Lower lobe of right lung (tissue), 2 donors: ENCODE data around the gene MBD5. TPM values are rescaled to one million over a fixed set of nuclear protein-coding genes. Genes with fewer than 3 reads are reported as not detected.

Experiments
- ATAC-seq, 2 donors: fragments of 200-7000 bp; cut with Tn5 transposase; one replicate each; pipeline ENCODE4 v1.9.1; 2020 to 2022; ENCODE audit warnings: mild to moderate bottlenecking in 2 of 2, moderate library complexity in 2 of 2
- DNase-seq: peaks from one replicate; pipeline ENCODE4 v3.0.0-alpha.2; 2020
- H3K27ac ChIP-seq: fragments of 200-600 bp; one replicate; pipeline ENCODE4 v1.8.0; 2022
- H3K27me3 ChIP-seq: fragments of 200-600 bp; one replicate; pipeline ENCODE4 v1.8.0; 2022; ENCODE audit warnings: low read depth
- H3K36me3 ChIP-seq: fragments of 200-600 bp; one replicate; pipeline ENCODE4 v1.8.0; 2022; ENCODE audit warnings: mild to moderate bottlenecking
- H3K4me1 ChIP-seq: fragments of 200-600 bp; one replicate; pipeline ENCODE4 v1.8.0; 2022
- H3K4me3 ChIP-seq: fragments of 200-600 bp; one replicate; pipeline ENCODE4 v1.8.0; 2022; ENCODE audit warnings: mild to moderate bottlenecking
- H3K9me3 ChIP-seq: fragments of 200-600 bp; one replicate; pipeline ENCODE4 v1.8.0; 2022
- intact Hi-C: fragments of 100-400 bp; cut with DNase I; formaldehyde crosslinking; loops from one replicate; pipeline ENCODE4 v1.11.0; 2022
- total RNA-seq: library from RNA; stranded (reverse); fragmentation: NEBNext Ultra II Directional; extraction: Animal tissue kit (Norgen Biotek cat#: 25700); gene quantifications from one replicate; pipeline ENCODE4 v1.2.1, GENCODE V29; 2021
- TF ChIP-seq, protein P1 (sequence below): fragments of 200-600 bp; IDR thresholded peaks from one replicate; pipeline ENCODE4 v1.8.0; 2022; ENCODE audit warnings: antibody characterized with exemption, mild to moderate bottlenecking
- donor health status: DM: no; HTN: yes; CAD: no; lungs with severe emphysema.

MBD5 gene
- total RNA-seq, 1 donor from 2014 or later: 46.3 TPM

DNA sequence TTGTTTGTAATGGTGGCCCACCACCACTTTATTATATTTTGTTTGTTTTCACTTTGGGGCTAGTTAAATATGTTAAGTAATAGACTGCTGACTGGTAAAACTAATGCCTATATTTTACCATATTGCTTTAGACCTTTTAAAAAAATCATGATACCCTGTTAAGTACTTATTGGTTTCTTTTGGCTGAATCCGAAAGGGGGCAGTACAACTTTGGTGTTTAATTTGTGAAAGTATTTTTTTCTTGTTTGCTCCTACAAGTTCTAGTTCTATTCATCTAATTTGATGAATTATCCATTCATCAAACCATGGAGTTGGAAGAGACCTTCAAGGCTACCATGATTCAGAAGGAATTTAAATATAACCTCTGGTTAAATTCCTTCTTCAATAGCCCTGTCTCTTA lies 147.0 kb downstream of the MBD5 start:
- no peak for DNase-seq
- ATAC-seq: no peak
- Histone ChIP-seq H3K4me3 (no peak overlapping the region), H3K9me3 (no peaks in the 10 kb centered on the region), H3K36me3 (no peaks in the 10 kb centered on the region), H3K27ac (no peak overlapping the region), H3K4me1 (no peaks in the 10 kb centered on the region), H3K27me3 (no peaks in the 10 kb centered on the region)
- intact Hi-C loops: no loop called here
- TF ChIP-seq, protein P1, sequence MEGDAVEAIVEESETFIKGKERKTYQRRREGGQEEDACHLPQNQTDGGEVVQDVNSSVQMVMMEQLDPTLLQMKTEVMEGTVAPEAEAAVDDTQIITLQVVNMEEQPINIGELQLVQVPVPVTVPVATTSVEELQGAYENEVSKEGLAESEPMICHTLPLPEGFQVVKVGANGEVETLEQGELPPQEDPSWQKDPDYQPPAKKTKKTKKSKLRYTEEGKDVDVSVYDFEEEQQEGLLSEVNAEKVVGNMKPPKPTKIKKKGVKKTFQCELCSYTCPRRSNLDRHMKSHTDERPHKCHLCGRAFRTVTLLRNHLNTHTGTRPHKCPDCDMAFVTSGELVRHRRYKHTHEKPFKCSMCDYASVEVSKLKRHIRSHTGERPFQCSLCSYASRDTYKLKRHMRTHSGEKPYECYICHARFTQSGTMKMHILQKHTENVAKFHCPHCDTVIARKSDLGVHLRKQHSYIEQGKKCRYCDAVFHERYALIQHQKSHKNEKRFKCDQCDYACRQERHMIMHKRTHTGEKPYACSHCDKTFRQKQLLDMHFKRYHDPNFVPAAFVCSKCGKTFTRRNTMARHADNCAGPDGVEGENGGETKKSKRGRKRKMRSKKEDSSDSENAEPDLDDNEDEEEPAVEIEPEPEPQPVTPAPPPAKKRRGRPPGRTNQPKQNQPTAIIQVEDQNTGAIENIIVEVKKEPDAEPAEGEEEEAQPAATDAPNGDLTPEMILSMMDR: no peak

DNA sequence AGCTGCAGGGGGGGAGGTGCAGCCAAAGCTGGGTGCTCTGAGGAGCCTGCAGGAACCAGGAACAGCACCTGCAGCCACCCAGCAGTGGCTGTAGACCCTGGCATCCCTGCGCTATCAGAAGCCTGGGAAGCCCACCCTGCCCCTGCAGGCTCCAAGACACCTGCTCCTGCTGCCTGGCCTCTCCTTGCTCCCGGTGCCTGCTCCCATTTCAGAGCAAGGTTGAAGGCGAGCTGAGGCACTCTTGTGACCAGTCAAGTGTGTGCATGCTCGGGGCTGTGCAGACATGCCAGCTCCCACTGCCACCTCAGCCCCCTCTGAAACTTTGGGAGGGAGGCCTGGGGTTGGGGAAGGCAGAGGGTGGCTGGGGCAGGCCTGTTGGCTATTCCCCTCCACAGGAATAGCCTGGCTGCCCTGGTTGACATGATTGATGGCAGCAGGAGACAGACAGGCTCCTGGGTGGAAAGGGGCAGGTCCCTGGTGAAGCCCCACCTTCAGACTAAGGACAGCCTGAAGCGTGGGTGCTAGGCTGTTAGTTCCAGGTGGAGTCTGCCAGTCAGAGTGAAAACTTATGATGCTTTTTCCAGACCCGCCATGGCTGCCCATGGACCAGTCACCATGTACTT lies 151.4 kb downstream of the MBD5 start:
- intact Hi-C loops: no loop called here
- Histone ChIP-seq H3K4me3 (no peak overlapping the region), H3K27ac (no peak overlapping the region), H3K4me1 (no peaks in the 10 kb centered on the region), H3K36me3 (no peaks in the 10 kb centered on the region), H3K9me3 (no peaks in the 10 kb centered on the region), H3K27me3 (no peaks in the 10 kb centered on the region)
- ATAC-seq: peak in 1 of 2 donors; percentile 11
- TF ChIP-seq, protein P1: no peak
- no peak for DNase-seq

DNA sequence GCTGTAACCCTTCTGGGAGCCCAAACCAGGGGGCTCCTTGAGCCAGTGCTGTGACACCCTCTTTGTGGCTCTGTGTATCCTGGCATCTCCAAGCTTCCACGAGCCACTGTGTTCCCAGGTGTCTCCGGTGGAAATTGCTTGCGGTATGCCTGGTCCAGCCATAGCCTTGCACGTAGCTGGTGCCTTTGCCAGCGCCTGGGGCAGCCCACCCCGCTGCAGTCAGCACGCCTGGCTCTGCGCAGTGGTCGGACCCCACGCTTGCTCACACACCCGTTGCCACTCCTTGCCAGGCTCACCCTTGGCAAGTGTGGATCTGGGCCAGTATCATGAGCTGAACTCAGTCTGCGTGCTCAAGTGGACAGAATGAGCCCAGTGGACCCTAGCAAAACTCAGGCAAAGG lies 152.3 kb downstream of the MBD5 start:
- intact Hi-C loops: no loop called here
- no peak overlapping the region for H3K4me3 ChIP-seq
- ATAC-seq: peak in 1 of 2 donors; percentile 46
- H3K9me3 ChIP-seq: no peaks in the 10 kb centered on the region
- DNase-seq: no peak
- no peaks in the 10 kb centered on the region for H3K36me3 ChIP-seq
- TF ChIP-seq, protein P1: no peak
- no peaks in the 10 kb centered on the region for H3K4me1 ChIP-seq
- no peak overlapping the region for H3K27ac ChIP-seq
- no peaks in the 10 kb centered on the region for H3K27me3 ChIP-seq

DNA sequence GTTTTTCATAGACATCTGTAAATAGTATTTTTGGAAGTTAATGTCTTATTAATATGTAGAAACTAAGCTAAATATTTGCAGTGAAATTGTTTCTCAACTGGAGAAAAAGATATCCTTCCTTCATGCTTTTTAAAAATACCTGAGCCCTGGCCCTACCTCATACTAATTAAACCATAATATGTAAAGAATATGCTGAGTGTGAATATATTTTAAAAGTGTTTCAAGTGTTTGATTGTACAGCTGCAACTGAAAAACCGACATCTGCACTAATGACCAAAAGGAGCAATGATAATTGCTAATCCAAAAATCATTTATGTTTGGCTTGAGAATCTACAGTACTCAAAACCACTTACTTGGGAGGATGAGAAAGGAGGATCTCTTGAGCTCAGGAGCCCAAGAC lies 156.7 kb downstream of the MBD5 start:
- TF ChIP-seq, protein P1: no peak
- DNase-seq (no peak), ATAC-seq (no peak)
- Histone ChIP-seq H3K4me3 (no peak overlapping the region), H3K4me1 (no peaks in the 10 kb centered on the region), H3K9me3 (no peaks in the 10 kb centered on the region), H3K27me3 (no peaks in the 10 kb centered on the region), H3K36me3 (peaks cover 16% of the 10 kb centered on the region), H3K27ac (no peak overlapping the region)
- intact Hi-C loops: no loop called here

DNA sequence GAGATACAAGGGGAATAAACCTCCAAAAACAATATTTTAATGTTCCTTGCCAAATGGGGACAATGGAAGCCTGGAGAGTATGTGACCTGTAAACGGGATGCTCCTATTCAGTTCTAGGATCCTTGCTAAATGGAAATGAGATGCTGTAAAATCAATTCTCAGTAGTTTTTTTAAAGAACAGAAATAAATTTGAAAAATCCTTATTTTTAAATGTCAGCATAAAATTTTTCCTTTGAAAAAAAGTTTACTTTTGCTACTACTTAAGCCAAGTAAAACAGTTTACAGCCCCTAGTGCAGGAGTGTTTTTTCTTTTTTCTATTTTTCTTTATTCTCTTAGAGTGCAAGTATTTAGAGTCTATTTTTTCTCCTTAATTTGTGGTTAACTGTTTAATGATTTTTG lies 158.8 kb downstream of the MBD5 start:
- Histone ChIP-seq H3K4me1 (no peaks in the 10 kb centered on the region), H3K27me3 (no peaks in the 10 kb centered on the region), H3K9me3 (no peaks in the 10 kb centered on the region), H3K36me3 (peaks cover 16% of the 10 kb centered on the region), H3K27ac (no peak overlapping the region), H3K4me3 (no peak overlapping the region)
- DNase-seq (no peak), ATAC-seq (no peak)
- TF ChIP-seq, protein P1: no peak
- intact Hi-C loops: no loop called here

- peak in 1 of 2 donors; percentile 67 for ATAC-seq
- intact Hi-C loops: no loop called here
- peaks cover 11% of the 10 kb centered on the region for H3K36me3 ChIP-seq
- H3K9me3 ChIP-seq: no peaks in the 10 kb centered on the region
- TF ChIP-seq, protein P1: no peak
- H3K4me1 ChIP-seq: no peaks in the 10 kb centered on the region
- no peak overlapping the region for H3K4me3 ChIP-seq
- no peak for DNase-seq
- no peak overlapping the region for H3K27ac ChIP-seq
- H3K27me3 ChIP-seq: no peaks in the 10 kb centered on the region
These were observed 164.1 kb downstream of the MBD5 start for GRCh38 chr2:148184976-148185375.
